GM21737 (cell line): ENCODE results near the gene IMPG2.
"Not testable (repeated sequence)": the region's sequence is repeated elsewhere in the genome, so short reads cannot be mapped to it uniquely, and the experiment has no call there.

ENCODE experiments used
- ATAC-seq: cut with Tn5 transposase; IDR thresholded peaks from one replicate; pipeline ENCODE4 v1.9.1; 2021; ENCODE audit warnings: mild to moderate bottlenecking, moderate library complexity; ENCODE audit not compliant: unreplicated experiment

IMPG2 gene

DNA sequence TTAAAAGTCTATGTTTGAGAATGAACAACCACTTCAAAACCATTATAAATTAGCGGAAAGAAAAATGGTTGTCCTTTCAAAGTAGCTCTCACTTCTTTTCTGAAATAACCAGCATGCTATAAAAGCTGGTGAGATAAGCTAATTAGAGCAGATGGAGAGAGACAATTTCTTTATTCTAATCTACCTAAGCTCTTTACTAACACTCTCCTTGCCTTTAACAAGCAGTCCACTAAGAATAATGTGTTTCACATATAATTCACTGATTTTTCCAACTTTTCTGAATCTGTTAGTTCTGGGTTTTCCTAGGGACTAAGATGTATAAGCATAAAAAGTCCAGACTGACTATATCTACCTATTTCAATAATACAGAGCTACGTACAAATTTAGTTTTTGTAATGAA lies at the start of gene IMPG2:
Gene IMPG2, minus strand, starts transcription at position 101 of the 400 bp plus-strand sequence. CDS start 203 bp downstream, outside the sequence.
- no peak for ATAC-seq

DNA sequence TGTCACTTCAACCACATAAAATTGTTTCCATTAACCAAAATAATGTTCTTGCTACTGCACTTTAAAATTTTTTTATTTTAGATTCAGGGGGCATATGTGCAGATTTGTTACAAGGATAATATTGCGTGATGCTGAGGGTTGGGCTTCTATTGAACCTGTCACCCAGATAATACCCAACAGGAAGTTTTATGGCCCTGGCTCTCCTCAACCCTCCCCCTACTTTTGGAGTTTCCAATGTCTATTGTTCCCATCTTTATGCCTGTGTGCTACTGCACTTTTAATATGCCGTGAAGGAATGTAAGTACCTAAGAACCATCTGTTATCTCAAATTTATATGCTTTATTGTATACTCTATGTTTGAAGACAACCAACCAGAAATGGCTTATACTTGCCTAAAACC lies 42.0 kb upstream of the IMPG2 start:
- ATAC-seq, result no peak

GRCh38 chr3:101351829-101352228 lies 31.5 kb upstream of the IMPG2 start:
- ATAC-seq, result no peak

DNA sequence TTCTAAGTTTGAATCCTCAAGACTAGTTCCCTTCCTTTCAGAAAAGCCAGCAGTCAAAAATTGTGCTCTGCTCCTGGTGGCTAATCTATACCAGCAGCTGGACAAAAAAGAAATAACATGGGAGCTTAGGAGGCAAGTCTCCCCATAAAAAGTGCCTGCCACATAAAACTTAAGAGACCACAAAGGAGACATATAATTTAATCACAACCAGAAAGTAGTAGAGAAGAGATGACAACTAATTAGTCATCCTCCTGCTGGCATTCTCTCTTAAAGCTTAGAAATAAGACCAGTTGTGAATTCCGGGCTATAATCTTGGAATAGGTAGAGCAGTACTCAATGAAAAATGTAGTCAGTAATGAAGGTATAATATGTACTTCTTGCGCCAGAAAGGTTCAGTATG lies 20.2 kb upstream of the IMPG2 start:
- ATAC-seq, result no peak

- no peak for ATAC-seq
These were observed 13.5 kb upstream of the IMPG2 start for GRCh38 chr3:101333883-101334282.

DNA sequence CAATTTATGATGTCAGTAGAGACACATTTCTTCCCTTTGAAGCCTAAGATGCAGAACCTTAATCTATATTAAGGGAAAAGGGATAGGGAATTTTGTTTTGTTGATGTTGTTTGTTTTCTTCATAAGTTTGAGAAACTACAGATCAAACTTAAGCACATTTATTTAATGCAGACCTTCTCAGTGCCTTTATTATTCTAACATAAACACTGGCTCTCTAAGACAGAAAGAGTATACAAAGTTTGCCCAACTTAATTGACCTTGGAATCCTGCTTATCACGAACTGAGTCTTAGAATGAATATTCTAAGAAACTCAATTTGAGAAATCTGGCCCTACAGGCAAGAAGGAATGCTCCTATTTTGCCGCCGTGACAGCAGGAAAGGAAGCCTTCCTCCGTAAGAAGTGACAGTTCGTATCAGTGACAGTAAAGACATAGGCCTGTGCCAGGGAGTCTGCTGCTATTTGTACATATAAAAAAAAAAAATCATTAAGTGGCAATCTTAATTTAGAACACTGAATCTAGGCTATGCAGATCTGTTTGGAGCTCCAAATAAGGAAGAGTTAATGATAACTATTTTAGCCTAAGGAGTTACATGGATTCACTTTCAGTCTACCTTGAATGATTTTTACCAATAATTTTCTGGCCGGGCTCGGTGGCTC lies 8.8 kb upstream of the IMPG2 start:
- ATAC-seq, result no peak

DNA sequence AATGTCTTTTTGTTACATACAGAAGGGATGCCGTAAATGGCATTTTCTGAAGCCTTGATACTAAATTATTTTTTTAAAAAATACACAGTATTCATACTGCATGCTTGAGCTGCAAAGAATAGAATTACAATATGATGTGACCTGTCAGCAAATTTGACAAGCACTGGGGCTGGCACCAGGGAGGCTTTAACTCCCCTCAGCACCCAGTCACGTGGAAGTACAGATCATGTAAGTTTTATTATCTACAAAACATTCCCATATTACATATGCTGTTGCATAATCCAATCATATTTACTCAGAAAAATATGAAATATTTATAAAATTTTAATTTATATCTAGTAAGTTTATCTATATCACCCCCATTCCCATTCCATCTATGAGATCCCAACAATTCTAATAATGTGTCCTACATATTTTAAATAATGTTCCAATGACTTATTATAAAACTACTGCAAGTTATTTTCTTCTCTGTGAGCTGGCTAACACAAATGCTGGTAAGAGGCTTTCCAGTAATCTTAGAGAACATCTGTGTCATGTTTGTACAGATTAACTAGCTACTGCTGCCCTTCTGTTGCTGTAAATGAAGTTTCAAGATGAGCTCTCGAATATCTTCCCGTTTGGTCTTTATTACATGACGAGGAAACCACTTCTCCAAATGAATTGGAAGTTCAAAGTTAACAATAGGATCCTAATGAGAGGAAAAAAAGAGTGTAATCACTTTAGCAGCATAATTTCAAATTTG lies 5.2 kb upstream of the IMPG2 start:
- ATAC-seq, result no peak

DNA sequence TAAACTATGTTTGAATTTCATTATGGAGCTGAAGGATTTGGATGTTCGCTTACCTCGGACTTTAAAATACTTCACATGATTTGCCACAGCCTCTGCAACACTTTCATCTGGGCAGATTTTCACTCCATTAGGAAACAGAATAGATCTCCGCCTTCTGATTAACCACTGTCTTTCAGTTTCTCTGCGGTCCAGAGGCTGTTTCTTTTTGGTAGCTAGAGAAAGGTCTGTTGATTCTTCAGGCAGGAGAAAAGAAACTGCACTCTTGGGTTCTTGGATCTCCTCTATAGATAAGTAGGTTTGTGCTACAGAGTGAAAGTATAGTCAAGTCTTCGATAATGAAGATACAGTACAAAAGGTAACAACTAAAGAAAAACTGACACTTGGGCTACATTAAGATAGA lies 844 bp downstream of the IMPG2 start:
- no peak for ATAC-seq

DNA sequence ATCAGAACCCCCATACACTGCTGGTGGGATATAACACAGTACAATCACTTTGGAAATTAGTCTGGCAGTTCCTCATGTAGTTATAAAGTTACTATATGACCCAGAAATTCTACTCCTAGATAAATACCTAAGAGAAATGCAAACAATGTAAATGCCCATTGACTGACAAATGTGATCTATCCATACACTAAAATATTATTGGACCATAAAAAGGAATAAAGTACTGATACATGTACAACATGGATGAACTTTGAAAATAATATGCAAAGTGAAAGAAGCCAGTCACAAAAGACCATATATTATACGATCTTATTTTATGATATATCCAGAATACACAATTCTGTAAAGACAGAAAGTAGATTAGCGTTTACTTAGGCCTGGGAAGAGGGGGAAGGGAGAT lies 7.8 kb downstream of the IMPG2 start:
- no peak for ATAC-seq

DNA sequence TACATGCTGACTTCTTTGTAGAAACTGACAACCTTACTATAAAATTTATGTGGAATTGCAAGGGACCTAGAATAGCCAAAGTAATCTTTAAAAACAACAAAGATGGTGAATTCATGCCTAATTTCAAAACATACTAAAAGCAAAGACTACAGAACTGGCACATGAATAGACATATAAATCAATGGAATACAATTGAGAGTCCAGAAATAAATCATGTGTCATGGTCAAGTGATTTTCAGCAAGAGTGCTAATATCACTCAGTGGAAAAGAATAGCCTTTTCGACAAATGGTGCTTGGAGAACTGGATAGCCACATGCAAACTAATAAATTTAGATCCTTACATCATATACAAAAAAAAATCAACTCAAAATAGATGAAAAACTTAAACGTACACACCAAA lies 8.7 kb downstream of the IMPG2 start:
- ATAC-seq, result no peak

DNA sequence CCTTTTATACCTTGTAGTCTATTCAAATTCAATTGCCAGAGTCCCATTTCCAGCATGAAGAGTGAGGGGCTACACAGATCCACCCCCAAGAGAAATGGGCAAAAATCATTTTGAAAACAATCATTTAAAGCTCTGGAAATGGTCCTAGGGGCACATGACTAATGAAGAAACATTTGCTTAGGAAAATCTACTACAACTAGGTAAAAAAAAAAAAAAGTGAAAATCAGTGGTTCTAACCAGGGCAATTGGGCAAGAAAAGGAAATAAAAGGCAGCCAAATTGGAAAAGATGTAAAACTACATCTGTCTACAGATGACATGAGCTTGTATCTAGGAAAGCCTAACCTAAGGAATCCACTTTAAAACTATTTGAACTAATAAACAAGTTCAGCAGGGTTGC lies 9.4 kb downstream of the IMPG2 start:
- no peak for ATAC-seq

- ATAC-seq, result not testable (repeated sequence)
These were observed 12.1 kb downstream of the IMPG2 start for GRCh38 chr3:101308147-101308772.

DNA sequence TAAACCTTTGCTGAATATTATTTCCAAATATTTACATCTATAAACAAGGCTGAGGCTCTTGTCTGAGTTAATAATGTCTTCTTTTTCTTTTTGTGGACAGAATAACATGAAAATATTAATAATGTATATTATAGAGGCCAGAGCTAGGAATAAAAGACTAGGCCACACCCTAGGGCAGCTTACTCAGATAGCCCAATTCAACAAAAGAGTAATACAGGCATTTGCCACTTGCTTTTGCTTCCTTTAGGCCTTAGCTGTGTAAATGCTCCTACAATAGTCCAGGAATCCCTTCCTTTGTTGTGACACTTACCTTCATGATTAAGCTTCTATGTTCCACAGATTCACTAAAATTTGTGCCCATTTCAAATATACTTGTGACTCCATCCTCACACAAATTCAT lies 16.5 kb downstream of the IMPG2 start:
- no peak for ATAC-seq

DNA sequence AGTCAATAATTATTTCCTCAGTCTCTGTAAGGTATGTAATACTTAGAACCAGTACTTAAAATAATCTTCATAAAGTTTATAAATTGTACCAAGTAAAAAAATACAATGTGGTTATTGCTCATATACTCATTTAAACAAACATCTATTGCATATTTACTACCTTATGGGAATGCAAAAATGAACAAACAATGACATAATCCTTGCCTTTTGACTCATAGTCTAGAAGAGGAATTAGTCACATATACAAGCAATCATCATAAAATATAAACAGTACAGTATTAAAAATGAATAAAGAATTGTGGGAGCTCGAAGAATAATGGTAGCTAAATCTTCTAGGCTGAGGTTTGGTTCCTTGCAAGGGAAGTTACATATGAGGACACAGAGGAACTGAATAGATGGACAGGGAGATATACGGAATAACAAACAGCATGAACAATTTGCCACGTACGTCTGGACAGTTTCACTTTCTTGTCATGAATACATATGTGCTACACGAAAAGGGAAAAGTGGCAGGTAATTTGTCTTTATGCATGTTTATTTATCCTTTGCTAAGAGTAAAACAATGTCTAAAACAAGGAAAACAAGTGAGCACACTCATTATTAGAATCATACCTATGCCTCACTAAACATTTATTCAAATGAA lies 17.2 kb downstream of the IMPG2 start:
- no peak for ATAC-seq

DNA sequence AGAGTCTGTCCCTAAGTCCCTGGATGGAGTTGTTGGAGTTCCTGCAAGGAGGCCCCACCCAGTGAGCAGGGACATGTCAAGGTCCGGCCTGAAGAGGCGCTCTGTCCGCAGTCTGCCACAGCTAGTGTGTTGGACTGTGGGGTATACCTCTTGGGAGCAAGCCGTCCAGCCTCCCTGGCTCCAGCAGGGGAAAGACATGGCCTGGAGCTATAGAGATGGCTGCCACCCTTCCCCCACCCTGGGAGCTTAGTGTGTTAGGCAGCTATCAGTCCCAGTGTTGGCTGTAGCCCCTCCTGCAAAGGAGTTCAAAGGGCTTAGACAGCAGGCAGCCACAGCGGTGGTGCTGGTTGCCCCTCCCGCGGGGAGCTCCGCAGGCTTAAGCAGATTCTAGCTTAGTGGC lies 20.3 kb downstream of the IMPG2 start:
- ATAC-seq, result no peak

- ATAC-seq, result no peak
These were observed 28.3 kb downstream of the IMPG2 start for GRCh38 chr3:101292027-101292426.

DNA sequence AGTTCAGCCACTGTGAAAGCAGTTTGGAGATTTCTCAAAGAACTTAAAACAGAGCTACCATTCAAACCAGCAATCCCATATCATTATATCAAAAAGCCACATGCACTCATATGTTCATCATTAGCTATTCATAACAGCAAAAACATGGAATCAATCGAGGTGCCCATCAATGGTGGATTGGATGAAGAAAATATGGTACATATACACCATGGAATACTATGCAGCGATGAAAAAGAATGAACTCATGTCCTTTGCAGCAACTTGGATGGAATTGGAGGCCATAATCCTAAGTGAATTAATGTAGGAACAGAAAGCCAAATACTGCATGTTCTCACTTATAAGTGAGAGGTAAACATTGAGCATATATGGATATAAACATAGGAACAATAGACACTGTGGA lies 32.1 kb downstream of the IMPG2 start:
- ATAC-seq, result no peak

GRCh38 chr3:101284757-101285156 lies 35.6 kb downstream of the IMPG2 start:
- ATAC-seq, result no peak

- ATAC-seq, result no peak
These were observed 38.8 kb downstream of the IMPG2 start for GRCh38 chr3:101281521-101282030.

GRCh38 chr3:101279765-101280385 lies 40.5 kb downstream of the IMPG2 start:
- no peak for ATAC-seq

GRCh38 chr3:101279162-101279561 lies 41.2 kb downstream of the IMPG2 start:
- ATAC-seq, result no peak
